ENCODE data around the gene APOBEC3G. TPM values are rescaled to one million over a fixed set of nuclear protein-coding genes. Genes with fewer than 3 reads are reported as not detected.

Gene APOBEC3G
- total and polyA plus RNA-seq, 7 donors, result 3.0 to 21.4 (median 11.1) TPM

- WGBS, 2 donors, result 81 to 91% methylated on average over 3 of the region's 3 CpGs
- H3K9me3 ChIP-seq, result no peaks in the 10 kb centered on the region
- DNase-seq, result no peak
- intact Hi-C loops (cut with DNase I), result no loop called here
- no peak for TF ChIP-seq CTCF (IDR thresholded peaks at IDR 0.05)
- no peak for TF ChIP-seq POLR2A (IDR thresholded peaks at IDR 0.05)
- TF ChIP-seq POLR2AphosphoS5 (IDR thresholded peaks at IDR 0.05), result no peak
- no peak for TF ChIP-seq EP300 (IDR thresholded peaks at IDR 0.05)
- no peak overlapping the region for H3K4me3 ChIP-seq
- no peaks in the 10 kb centered on the region for H3K36me3 ChIP-seq
- H3K4me1 ChIP-seq, result no peaks in the 10 kb centered on the region
- no peak overlapping the region for H3K27ac ChIP-seq
- H3K27me3 ChIP-seq, result no peaks in the 10 kb centered on the region
These were observed 18.9 kb downstream of the APOBEC3G start for GRCh38 chr22:39095971-39096370.

GRCh38 chr22:39097098-39098020 lies 20.3 kb downstream of the APOBEC3G start, which contains the start of gene APOBEC3H:
Gene APOBEC3H, plus strand, starts transcription at chr22:39097244. Its CDS starts 3,035 bp downstream, at chr22:39100279.
- WGBS, 2 donors, result 62 to 77% methylated on average over 9 of the region's 9 CpGs

GRCh38 chr22:39098026-39098425 lies 21.0 kb downstream of the APOBEC3G start:
- intact Hi-C loops (cut with DNase I), result no loop called here
- 68 to 83% methylated on average over 6 of the region's 6 CpGs for WGBS, 2 donors
- H3K4me1 ChIP-seq, result no peaks in the 10 kb centered on the region
- H3K27me3 ChIP-seq, result peaks cover 0 to 3% (median 0%) of the 10 kb centered on the region in 3 donors
- DNase-seq, result peak; percentile 37
- H3K36me3 ChIP-seq, result no peaks in the 10 kb centered on the region
- no peak overlapping the region for H3K27ac ChIP-seq
- H3K4me3 ChIP-seq, result no peak overlapping the region
- TF ChIP-seq CTCF (IDR thresholded peaks at IDR 0.05), result no peak
- TF ChIP-seq POLR2A (IDR thresholded peaks at IDR 0.05), result no peak
- no peak for TF ChIP-seq POLR2AphosphoS5 (IDR thresholded peaks at IDR 0.05)
- TF ChIP-seq EP300 (IDR thresholded peaks at IDR 0.05), result no peak
- no peaks in the 10 kb centered on the region for H3K9me3 ChIP-seq

More at GRCh38 chr22:39097098-39098020, 20.3 kb downstream of the APOBEC3G start, which contains the start of gene APOBEC3H:
- no peaks in the 10 kb centered on the region for H3K36me3 ChIP-seq
- intact Hi-C loops (cut with DNase I), result no loop called here
- H3K4me3 ChIP-seq, result no peak within 1 kb of the TSS
- DNase-seq, result peak; percentile 62
- no peaks in the 10 kb centered on the region for H3K4me1 ChIP-seq
- TF ChIP-seq POLR2AphosphoS5 (IDR thresholded peaks at IDR 0.05) (no peak), POLR2A (IDR thresholded peaks at IDR 0.05) (no peak), EP300 (IDR thresholded peaks at IDR 0.05) (no peak), CTCF (IDR thresholded peaks at IDR 0.05) (no peak)
- H3K27ac ChIP-seq, result no peak within 1 kb of the TSS
- H3K9me3 ChIP-seq, result no peaks in the 10 kb centered on the region
- H3K27me3 ChIP-seq, result peaks cover 0 to 3% (median 0%) of the 10 kb centered on the region in 3 donors

GRCh38 chr22:39098576-39098975 lies 21.5 kb downstream of the APOBEC3G start:
- H3K27me3 ChIP-seq, result peaks cover 0 to 3% (median 0%) of the 10 kb centered on the region in 3 donors
- WGBS, 2 donors, result 70 to 78% methylated on average over 8 of the region's 8 CpGs
- DNase-seq, result no peak
- no peak for TF ChIP-seq POLR2AphosphoS5 (IDR thresholded peaks at IDR 0.05)
- TF ChIP-seq CTCF (IDR thresholded peaks at IDR 0.05), result no peak
- no peak for TF ChIP-seq POLR2A (IDR thresholded peaks at IDR 0.05)
- no peak for TF ChIP-seq EP300 (IDR thresholded peaks at IDR 0.05)
- H3K27ac ChIP-seq, result no peak overlapping the region
- no peaks in the 10 kb centered on the region for H3K9me3 ChIP-seq
- H3K4me1 ChIP-seq, result no peaks in the 10 kb centered on the region
- H3K4me3 ChIP-seq, result no peak overlapping the region
- no peaks in the 10 kb centered on the region for H3K36me3 ChIP-seq
- intact Hi-C loops (cut with DNase I), result no loop called here
